GM12874 (cell line): ENCODE data around the gene EPS15.

Source experiments
- CTCF ChIP-seq: IDR thresholded peaks from 2 replicates; pipeline ENCODE4 v1.5.1; 2011; ENCODE audit warnings: low read depth, mild to moderate bottlenecking, control low read depth, low read length, moderate library complexity; ENCODE audit not compliant: insufficient read depth

Gene EPS15

GRCh38 chr1:51305371-51305823 lies 213.7 kb downstream of the EPS15 start:
- no peak for TF ChIP-seq CTCF

GRCh38 chr1:51304360-51304759 lies 214.7 kb downstream of the EPS15 start:
- no peak for TF ChIP-seq CTCF
